Body of pancreas (tissue), 4 donors: ENCODE measurements around the gene SEMA6C. TPM values are rescaled to one million over a fixed set of nuclear protein-coding genes. Genes with fewer than 3 reads are reported as not detected.

Experiments used
- ATAC-seq: fragments of 150-250 bp; one replicate; pipeline ENCODE4 v1.9.1; 2016
- DNase-seq, 4 donors: peaks; one replicate each; pipeline ENCODE4 v3.0.0-alpha.2; 2019
- H3K27ac ChIP-seq, 4 donors: fragments of 200-600 bp; sonication (generic); 1 replicate in 3 of 4; 2 replicates in 1 of 4; pipeline versions ENCODE4 v1.5.1 to v1.6.1; 2016 to 2019; ENCODE audit warnings: mild to moderate bottlenecking in 1 of 4, mixed read lengths in 1 of 4, moderate library complexity in 1 of 4
- H3K27me3 ChIP-seq, 2 donors: fragments of 200-600 bp; sonication (generic); one replicate each; pipeline ENCODE4 v1.6.0; 2016; ENCODE audit warnings: mild to moderate bottlenecking in 1 of 2
- H3K36me3 ChIP-seq, 2 donors: fragments of 200-600 bp; sonication (generic); replicated peaks in 1 of 2; 2 replicates each; pipeline ENCODE4 v1.5.1; 2016; ENCODE audit warnings: low read depth in 2 of 2; ENCODE audit not compliant: insufficient read depth in 1 of 2
- H3K4me1 ChIP-seq: fragments of 200-600 bp; sonication (generic); one replicate; pipeline ENCODE4 v1.6.0; 2016
- H3K4me3 ChIP-seq, 2 donors: fragments of 200-600 bp; sonication (generic); 1 replicate in 1 of 2; 2 replicates in 1 of 2; pipeline ENCODE4 v1.5.1; 2016 to 2019
- H3K9me3 ChIP-seq, 3 donors: fragments of 200-600 bp; sonication (generic); 1 replicate in 2 of 3; 2 replicates in 1 of 3; pipeline ENCODE4 v1.5.1; 2016
- CTCF ChIP-seq, 7 experiments: fragments of 450-650 bp in 4 of 7; fragments of 200-600 bp in 3 of 7; sonication (generic) in 3 of 7; IDR thresholded peaks; one replicate each; pipeline ENCODE4 v1.5.1; 2016 to 2019; ENCODE audit warnings: antibody characterized with exemption in 7 of 7
- POLR2A ChIP-seq, 3 donors: fragments of 450-650 bp; IDR thresholded peaks; one replicate each; pipeline ENCODE4 v1.6.1; 2016; ENCODE audit warnings: antibody characterized with exemption in 3 of 3, mild to moderate bottlenecking in 2 of 3
- WGBS, 2 donors: methylation state at CpG; one replicate each; pipeline ENCODE4 v1.1.5; 2017; 5-methylcytosine and 5-hydroxymethylcytosine counted together
- intact Hi-C: fragments of 100-400 bp; cut with DNase I; formaldehyde crosslinking; loops from one replicate; pipeline ENCODE4 v1.15.1; 2023
- total RNA-seq, 2 donors: library from RNA; depleted of rRNA; stranded (reverse); fragments of >200 nt; gene quantifications; one replicate each; pipeline ENCODE4 v1.1.0, GENCODE V29; 2016

SEMA6C gene
- total RNA-seq, 2 donors from 2014 or later = 3.6 to 5.3 TPM

- no peaks in the 10 kb centered on the region for H3K9me3 ChIP-seq
- peak in 1 of 4 donors; percentile 12 for DNase-seq
- 84 to 93% methylated on average over 12 to 22 of the region's 22 CpGs for WGBS, 2 donors
- H3K4me1 ChIP-seq = no peaks in the 10 kb centered on the region
- no peaks in the 10 kb centered on the region for H3K27me3 ChIP-seq
- no peak for TF ChIP-seq POLR2A (IDR thresholded peaks at IDR 0.05)
- TF ChIP-seq CTCF (IDR thresholded peaks at IDR 0.05) = no peak
- no peak overlapping the region for H3K27ac ChIP-seq
- intact Hi-C loops = loop anchor here (10.0 kb wide), 1 partner anchor 64 kb away; no protein-coding TSS in a partner anchor
- H3K36me3 ChIP-seq = peaks cover 3% of the 10 kb centered on the region in 2 donors
- no peak for ATAC-seq
- H3K4me3 ChIP-seq = no peak overlapping the region
Observed at GRCh38 chr1:151158751-151159251, 12.4 kb upstream of the SEMA6C start.

- DNase-seq (no peak), ATAC-seq (no peak)
- intact Hi-C loops = loop anchor here (10.0 kb wide), 1 partner anchor 64 kb away; no protein-coding TSS in a partner anchor
- H3K27me3 ChIP-seq = no peaks in the 10 kb centered on the region
- H3K9me3 ChIP-seq = no peaks in the 10 kb centered on the region
- 67 to 91% methylated on average over 5 of the region's 5 CpGs for WGBS, 2 donors
- no peak for TF ChIP-seq CTCF (IDR thresholded peaks at IDR 0.05)
- TF ChIP-seq POLR2A (IDR thresholded peaks at IDR 0.05) = no peak
- no peak overlapping the region for H3K27ac ChIP-seq
- no peaks in the 10 kb centered on the region for H3K4me1 ChIP-seq
- peaks cover 3% of the 10 kb centered on the region in 2 donors for H3K36me3 ChIP-seq
- H3K4me3 ChIP-seq = no peak overlapping the region
Observed at GRCh38 chr1:151158326-151158725, 11.9 kb upstream of the SEMA6C start.

DNA sequence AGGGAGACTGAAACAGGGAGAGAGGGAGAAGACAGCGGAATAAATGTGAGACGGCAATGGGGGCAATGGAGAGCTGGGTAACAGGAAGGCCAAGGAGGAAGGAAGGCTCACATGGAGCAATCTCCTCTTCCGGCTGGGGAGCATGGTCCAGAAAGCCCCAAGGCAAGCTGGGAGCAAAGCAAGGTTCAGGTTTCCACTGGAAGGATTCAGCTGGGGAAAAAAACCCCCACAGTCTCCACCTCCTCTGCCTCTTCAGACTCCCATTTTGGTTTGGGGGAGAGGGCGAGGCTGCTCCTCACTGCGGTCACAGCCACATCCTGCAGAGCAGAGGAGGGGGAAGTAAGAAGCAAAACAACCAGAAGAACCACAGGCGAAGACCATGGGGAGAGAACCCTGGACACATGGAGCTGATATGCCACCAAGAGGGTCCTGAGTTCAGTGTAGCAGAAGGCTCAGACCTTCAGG lies 10.7 kb upstream of the SEMA6C start:
- WGBS, 2 donors = 68 to 82% methylated on average over 6 of the region's 6 CpGs
- H3K27me3 ChIP-seq = no peaks in the 10 kb centered on the region
- TF ChIP-seq POLR2A (IDR thresholded peaks at IDR 0.05) (no peak), CTCF (IDR thresholded peaks at IDR 0.05) (no peak)
- intact Hi-C loops = loop anchor here (10.0 kb wide), 1 partner anchor 62 kb away; no protein-coding TSS in a partner anchor
- ATAC-seq (no peak), DNase-seq (peak in 1 of 4 donors; percentile 41)
- no peak overlapping the region for H3K4me3 ChIP-seq
- H3K9me3 ChIP-seq = no peaks in the 10 kb centered on the region
- H3K27ac ChIP-seq = peak overlapping the region in 1 of 4 donors; percentile 26
- H3K36me3 ChIP-seq = peaks cover 3% of the 10 kb centered on the region in 2 donors
- no peaks in the 10 kb centered on the region for H3K4me1 ChIP-seq

- WGBS, 2 donors = 65 to 70% methylated on average over 4 of the region's 4 CpGs
- intact Hi-C loops = loop anchor here (10.0 kb wide), 1 partner anchor 62 kb away; no protein-coding TSS in a partner anchor
- no peak within 1 kb of the TSS for H3K4me3 ChIP-seq
- no peaks in the 10 kb centered on the region for H3K4me1 ChIP-seq
- DNase-seq (peak in 1 of 4 donors; percentile 65), ATAC-seq (no peak)
- H3K36me3 ChIP-seq = peaks cover 3% of the 10 kb centered on the region in 2 donors
- peak within 1 kb of the TSS in 1 of 4 donors; percentile 26 for H3K27ac ChIP-seq
- TF ChIP-seq CTCF (IDR thresholded peaks at IDR 0.05) = no peak
- TF ChIP-seq POLR2A (IDR thresholded peaks at IDR 0.05) = no peak
- no peaks in the 10 kb centered on the region for H3K27me3 ChIP-seq
- no peaks in the 10 kb centered on the region for H3K9me3 ChIP-seq
Observed at GRCh38 chr1:151156515-151156819, 10.0 kb upstream of the SEMA6C start, which contains the start of gene TNFAIP8L2. Gene TNFAIP8L2 (plus strand): TSS chr1:151156649. CDS start chr1:151158698, 2,049 bp downstream.

DNA sequence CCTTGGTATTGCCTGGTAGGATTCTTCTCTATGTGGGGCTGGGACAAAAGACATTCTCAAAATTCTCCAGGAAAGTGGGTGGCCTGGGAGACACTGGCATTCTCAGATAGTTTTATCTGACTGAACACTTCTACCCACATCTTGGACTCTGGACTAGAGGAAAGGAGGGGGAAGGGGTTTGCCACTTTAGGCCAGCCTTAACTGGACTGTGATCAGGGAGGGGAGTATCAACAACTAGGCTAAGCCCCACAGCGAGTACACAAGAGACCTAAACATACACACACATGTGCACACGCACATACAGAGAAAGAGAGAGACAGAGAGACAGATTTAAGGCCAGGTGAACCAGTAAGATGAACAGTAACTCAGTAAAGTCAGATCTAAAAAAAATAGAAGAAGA lies 1.2 kb upstream of the SEMA6C start:
- no peak overlapping the region for H3K4me3 ChIP-seq
- intact Hi-C loops = no loop called here
- TF ChIP-seq POLR2A (IDR thresholded peaks at IDR 0.05) (no peak), CTCF (IDR thresholded peaks at IDR 0.05) (no peak)
- no peaks in the 10 kb centered on the region for H3K27me3 ChIP-seq
- peaks cover 21% of the 10 kb centered on the region for H3K4me1 ChIP-seq
- 85 to 100% methylated on average over 2 of the region's 2 CpGs for WGBS, 2 donors
- H3K9me3 ChIP-seq = no peaks in the 10 kb centered on the region
- DNase-seq (no peak), ATAC-seq (no peak)
- H3K36me3 ChIP-seq = no peaks in the 10 kb centered on the region
- no peak overlapping the region for H3K27ac ChIP-seq
